GM19240 (cell line): ENCODE data around the gene OSR1.
"Not testable (repeated sequence)": the region's sequence is repeated elsewhere in the genome, so short reads cannot be mapped to it uniquely, and the experiment has no call there.

Experiments used
- DNase-seq: peaks from one replicate; pipeline ENCODE4 v3.0.0; 2011; ENCODE audit warnings: low spot score; ENCODE audit not compliant: insufficient read length

OSR1 gene

GRCh38 chr2:19332503-19332902 lies 25.9 kb downstream of the OSR1 start:
- DNase-seq, result no peak

DNA sequence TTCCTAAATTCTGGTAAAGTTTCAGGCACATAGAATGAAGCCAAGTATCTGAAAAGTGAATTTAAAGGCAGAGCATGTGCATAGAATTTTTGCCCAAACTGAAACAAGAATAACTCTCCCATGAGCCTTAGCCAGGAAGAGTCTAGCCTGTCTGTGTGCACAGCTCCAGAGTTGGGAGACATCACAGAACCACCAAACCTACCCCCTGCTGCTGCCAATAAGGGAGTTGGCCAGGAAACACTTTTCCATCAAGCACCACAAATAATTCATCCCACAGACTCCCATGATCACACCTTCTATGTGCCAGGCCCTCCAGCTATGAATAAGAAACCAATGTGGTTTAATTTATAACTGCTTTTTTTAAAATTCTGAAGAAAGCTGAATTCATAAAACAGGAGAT lies 27.0 kb downstream of the OSR1 start:
- DNase-seq, result no peak

DNA sequence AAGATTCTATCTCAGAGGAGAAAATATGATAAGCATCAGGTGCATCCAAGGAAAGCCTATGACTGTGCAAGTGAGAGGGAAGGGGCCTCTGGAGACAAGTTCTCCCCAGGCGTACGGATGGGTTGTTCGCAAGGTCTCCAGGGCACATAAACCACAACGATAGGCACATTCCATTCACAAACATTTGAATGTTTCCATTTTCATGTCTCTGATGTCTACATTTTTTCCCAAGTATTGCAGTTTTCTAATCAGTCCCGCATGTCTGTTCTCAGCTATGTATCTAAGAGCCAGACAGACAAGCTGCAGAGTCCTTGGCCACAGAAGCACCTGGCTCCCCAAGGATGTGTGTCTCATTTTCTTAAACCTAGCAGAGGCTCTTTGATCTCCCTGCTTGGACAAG lies 28.0 kb downstream of the OSR1 start:
- no peak for DNase-seq

GRCh38 chr2:19329445-19329844 lies 29.0 kb downstream of the OSR1 start:
- no peak for DNase-seq

DNA sequence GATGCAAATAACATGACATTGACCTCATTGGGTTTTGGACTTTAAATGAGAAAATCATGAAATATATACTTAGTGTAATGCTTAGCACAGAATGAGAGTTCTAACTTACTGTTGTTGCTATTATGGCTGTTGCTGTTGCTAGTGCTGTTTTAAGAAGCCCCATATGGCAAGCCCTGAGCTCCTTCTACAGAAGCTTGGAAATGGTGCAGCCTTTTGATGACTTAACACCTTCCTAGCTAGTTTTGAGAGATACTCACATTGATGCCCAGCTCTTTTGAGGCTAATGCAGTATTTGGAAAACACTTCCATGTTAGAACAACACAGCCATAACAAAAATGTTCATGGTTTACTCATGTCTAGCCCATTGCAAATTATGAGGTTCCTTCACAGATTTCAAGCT lies 30.9 kb downstream of the OSR1 start:
- no peak for DNase-seq

GRCh38 chr2:19321946-19322345 lies 36.5 kb downstream of the OSR1 start:
- DNase-seq, result no peak

DNA sequence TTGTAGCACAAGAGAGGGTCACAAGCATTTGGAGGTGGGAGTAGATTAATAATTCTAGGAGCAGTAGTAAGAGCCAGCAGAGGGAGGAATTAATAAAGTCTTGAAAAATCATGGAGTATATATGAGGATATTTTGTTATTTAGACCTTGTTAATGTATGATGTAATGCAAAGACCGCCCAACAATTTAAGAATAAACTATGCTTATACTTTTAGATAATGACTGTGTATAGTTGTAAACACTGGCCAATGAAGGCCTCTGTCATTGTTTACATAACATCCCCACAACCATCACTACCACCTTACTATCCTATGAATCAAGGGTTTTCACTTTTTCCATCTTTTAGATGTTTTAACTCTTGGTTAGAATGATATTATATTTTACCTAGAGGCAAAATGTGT lies 37.6 kb downstream of the OSR1 start:
- DNase-seq, result no peak

DNA sequence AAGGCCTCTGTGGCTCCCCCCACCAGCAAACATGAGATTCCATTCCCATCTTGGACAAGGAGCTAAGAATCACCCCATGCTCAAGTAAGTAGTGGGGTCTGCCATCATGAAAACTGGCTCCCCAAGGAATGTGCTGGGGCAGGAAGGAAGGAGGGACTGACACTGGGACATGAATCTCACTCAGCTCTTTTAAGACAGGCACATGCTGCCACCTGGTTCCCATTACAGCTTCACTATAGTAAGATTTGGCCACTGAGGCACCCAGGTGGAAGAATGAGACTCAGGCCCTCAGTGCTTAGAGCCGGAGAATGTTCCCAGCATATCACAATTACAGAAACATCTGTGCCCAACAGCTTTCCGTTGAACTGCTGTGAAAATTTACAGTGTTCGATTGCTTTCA lies 38.7 kb downstream of the OSR1 start:
- DNase-seq, result no peak

DNA sequence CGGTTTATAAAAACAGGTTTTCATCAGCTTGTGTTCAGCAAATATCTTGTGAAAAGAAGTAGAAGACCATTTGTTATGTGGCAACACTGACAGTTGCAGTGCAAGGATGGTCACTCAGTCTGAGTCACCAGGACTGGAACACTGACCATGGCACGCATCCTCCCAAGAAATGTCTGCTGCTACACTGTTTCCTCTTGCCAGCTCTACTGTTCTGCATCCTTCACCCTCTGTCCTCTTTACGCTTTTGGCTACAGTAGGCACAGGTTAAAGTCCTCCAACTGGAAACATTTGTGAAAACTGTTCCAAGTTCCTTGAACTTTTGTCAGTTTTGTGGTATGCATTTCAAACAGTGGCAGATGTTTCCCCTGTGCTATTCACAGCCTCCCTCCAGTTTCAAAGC lies 39.4 kb downstream of the OSR1 start:
- DNase-seq, result no peak

- no peak for DNase-seq
Observed at GRCh38 chr2:19313553-19313952, 44.9 kb downstream of the OSR1 start.

DNA sequence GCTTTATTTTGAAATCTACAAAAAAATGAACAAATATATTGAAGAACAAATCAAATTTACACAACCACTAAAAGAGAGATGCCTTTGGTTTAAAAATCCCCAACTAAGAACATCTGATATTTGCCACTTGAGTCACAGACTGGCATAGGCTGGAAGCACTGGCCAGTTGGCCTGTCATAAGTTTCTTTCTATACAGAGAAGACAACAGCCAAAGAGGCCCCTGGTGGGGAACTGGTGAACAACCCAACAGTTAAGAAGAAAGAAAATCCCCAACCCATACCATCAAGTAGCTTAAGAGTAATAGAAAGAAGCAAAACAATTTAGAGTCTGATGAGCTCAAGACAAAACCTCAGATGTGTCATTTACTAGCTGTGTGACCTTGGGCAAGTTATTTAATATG lies 45.5 kb downstream of the OSR1 start:
- DNase-seq, result peak; percentile 4

DNA sequence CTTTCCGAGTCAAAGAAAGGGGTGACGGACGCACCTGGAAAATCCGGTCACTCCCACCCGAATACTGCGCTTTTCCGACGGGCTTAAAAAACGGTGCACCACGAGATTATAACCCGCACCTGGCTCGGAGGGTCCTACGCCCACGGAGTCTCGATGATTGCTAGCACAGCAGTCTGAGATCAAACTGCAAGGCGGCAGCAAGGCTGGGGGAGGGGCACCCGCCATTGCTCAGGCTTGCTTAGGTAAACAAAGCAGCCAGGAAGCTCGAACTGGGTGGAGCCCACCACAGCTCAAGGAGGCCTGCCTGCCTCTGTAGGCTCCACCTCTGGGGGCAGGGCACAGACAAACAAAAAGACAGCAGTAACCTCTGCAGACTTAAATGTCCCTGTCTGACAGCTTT lies 52.4 kb downstream of the OSR1 start:
- not testable (repeated sequence) for DNase-seq

GRCh38 chr2:19305400-19306055 lies 52.9 kb downstream of the OSR1 start:
- DNase-seq, result not testable (repeated sequence)

GRCh38 chr2:19301706-19302105 lies 56.7 kb downstream of the OSR1 start:
- no peak for DNase-seq
